SHP77 (cell line): Measurements from ENCODE around the gene CDH15.
"Not testable (repeated sequence)": the region's sequence is repeated elsewhere in the genome, so short reads cannot be mapped to it uniquely, and the experiment has no call there.

Experiments
- DNase-seq, 2 experiments: peaks; one replicate each; lab custom pipeline; 2025; lab: John Stamatoyannopoulos, UW

Gene CDH15

GRCh38 chr16:89155851-89156739, 15.5 kb upstream of the CDH15 start:
- DNase-seq: no peak

DNA sequence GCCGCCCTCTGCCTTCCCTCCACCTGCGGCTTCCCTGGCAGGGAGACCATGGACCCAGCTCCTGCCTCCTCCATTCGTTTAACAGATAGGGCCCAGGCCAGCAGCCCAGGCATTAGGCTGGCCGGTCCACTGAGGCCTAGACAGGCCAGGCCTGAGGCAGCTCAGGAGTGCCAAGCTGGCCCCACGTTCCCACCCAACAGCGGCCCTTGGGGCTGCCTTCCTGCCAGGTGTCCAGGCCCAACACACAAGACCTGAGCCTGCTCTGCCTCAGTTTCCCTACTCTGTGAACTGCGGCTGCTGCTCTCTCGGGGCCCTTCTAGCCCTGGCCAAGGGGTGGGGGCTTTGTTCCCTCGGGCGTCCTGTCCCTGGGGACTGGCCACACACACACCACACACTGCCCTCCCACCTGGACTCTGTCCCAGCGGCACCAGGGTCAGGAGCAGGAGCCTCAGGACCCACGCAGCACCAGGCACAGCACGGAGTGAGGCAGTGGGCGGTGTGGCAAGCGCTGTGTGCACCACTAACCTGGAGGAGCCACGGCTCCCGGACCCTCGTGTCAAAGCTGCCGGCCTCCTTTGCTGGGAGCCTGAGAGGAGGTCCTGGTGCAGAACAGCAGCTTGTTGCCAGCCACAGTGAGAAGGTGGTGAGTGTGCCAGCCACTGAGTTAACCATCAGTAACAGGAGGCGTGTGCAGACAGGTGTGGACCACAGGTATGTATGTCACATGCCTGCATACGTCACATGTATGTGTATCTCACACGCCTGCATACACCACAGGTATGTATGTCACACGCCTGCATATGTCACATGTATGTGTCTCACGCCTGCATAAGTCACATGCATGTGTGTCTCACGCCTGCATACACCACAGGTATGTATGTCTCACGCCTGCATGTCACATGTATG, 14.6 kb upstream of the CDH15 start:
- no peak for DNase-seq

GRCh38 chr16:89157778-89158177, 13.8 kb upstream of the CDH15 start:
- DNase-seq: no peak

GRCh38 chr16:89159066-89159849, 12.3 kb upstream of the CDH15 start:
- DNase-seq: no peak

- no peak for DNase-seq
These were observed 11.6 kb upstream of the CDH15 start for GRCh38 chr16:89159850-89160354.

DNA sequence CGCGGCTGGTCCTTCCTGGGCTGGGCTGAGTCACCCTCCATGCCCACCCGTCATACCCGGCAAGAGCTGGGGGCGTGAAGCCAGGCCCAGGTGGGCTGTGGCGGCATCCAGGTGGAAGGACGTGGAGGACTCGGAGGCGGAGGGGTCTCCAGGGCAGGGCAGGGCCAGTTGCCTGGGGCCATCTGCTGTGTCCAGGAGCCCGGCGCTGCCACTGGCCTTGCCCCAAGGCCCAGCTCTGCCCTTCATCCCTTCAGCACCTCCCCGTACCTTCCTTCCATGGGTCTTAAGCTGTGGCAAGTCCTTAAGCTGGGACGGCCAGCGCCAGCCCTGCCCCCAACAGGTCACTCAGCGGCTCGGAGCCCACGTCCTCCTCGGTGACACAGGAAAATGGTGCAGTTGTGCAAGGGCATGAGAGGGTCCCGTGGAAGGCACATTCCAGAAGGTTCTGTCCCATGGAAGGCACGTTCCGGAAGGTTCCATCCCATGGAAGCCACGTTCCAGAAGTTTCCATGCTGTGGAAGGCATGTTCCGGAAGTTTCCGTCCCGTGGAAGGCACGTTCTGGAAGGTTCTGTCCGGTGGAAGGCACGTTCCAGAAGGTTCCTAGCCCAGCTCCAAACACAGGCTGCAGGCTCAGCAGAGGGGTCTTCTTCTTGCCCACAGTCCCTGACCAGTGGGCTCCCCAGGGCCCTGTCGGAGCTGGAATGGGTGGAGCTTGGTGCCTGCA, 10.4 kb upstream of the CDH15 start:
- DNase-seq: no peak

DNA sequence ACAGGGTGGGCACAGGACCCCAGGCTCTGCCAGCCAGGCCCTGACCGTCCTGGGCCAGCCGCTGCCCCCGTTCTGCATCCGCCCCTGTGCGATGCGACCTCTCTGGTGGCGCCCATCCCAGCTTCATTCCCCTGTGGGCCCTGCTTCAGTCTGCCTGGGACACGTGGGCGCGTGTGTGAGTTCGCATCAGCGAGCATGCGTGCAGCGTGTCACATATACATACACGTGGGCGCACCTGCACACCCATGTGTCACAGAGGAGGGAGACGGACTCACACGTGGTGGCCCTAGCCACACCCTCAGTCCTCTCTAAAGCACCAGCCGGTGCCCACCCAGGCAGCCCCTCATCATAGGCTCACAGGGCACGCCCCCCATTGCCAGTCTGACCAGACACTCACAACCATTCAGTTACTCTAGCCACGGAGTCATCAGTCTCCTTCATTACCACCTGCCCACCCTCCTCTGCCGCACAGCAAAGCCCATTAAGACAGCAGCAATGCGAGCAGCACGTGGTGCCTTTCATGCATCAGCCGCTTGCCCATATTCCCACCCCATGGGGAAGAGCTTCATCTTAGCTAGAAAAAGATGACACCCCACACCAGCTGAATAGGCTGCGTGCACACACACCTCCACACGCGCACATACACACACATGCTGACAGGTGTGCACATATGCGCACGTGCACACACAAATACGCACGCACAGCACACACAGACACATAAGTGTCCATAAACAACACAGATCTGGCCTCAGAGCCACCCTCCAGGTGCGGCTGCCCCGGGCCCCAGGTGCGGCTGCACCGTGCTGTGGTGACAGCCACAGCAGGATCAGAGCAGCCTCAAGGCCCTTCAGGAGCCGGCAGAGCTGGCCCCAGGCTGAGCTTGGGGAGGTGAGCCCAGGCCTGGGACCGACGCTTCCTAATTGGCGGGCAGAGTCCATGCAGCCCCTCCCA, 9.5 kb upstream of the CDH15 start:
- no peak for DNase-seq

DNA sequence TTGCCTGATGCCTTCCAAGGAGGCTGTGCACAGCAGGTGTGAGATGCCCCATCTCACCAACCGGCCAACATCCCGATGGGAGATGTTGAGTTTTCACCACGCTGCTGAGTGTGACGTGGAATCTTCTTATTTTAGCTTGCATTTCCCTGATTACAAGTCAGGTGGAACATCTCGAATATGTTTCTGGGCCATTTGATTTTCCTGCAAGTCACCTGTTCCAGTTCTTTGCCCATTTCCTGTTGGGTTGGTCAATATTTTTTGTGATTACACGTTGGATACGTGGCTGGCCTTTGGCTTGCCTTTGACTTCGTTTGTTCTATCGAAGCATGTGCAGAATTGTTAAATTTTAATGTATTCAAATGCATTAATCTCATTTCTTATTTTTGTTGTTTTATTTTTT, 8.3 kb upstream of the CDH15 start:
- DNase-seq: no peak

DNA sequence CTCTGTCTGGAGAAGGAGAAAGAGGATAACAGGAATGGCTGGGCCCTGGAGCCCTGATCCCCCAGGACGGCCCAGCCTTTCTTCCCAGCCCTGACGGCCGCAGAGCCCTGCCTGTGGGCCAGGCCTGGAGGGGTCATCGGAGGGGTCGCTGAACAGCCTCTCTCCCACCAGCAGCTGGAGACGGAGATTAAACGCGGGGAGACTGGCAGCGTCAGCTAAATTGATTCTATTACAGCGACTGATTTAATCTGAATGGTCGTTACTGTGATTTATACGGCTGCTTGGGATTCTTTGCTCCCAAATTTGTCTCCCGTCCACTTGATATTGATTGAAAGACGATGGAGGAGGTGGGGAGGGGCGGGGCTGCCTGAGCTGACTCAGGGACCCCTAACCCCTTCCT, 7.1 kb upstream of the CDH15 start:
- no peak for DNase-seq

- DNase-seq: no peak
These were observed 6.5 kb upstream of the CDH15 start for GRCh38 chr16:89164847-89165680.

DNA sequence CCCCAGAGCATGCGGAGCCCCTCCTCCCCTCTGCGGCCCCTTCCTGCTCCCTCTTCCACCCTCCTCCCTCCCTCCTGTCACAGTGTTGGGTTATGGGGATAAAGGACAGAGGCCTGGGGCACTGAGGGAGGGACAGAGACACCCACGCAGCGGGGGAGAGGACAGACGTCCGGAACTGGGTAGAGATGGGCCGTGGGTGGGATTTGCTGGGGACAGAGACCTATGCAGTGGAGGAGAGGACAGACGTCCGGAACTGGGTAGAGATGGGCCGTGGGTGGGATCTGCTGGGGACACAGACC, 5.9 kb upstream of the CDH15 start:
- not testable (repeated sequence) for DNase-seq

GRCh38 chr16:89166696-89167424, 4.7 kb upstream of the CDH15 start:
- DNase-seq: no peak

- peak; percentile 86 for DNase-seq
These were observed 4.1 kb upstream of the CDH15 start for GRCh38 chr16:89167425-89167941.

GRCh38 chr16:89168381-89169189, 3.0 kb upstream of the CDH15 start:
- DNase-seq: no peak

GRCh38 chr16:89169778-89170177, 1.8 kb upstream of the CDH15 start:
- DNase-seq: no peak

DNA sequence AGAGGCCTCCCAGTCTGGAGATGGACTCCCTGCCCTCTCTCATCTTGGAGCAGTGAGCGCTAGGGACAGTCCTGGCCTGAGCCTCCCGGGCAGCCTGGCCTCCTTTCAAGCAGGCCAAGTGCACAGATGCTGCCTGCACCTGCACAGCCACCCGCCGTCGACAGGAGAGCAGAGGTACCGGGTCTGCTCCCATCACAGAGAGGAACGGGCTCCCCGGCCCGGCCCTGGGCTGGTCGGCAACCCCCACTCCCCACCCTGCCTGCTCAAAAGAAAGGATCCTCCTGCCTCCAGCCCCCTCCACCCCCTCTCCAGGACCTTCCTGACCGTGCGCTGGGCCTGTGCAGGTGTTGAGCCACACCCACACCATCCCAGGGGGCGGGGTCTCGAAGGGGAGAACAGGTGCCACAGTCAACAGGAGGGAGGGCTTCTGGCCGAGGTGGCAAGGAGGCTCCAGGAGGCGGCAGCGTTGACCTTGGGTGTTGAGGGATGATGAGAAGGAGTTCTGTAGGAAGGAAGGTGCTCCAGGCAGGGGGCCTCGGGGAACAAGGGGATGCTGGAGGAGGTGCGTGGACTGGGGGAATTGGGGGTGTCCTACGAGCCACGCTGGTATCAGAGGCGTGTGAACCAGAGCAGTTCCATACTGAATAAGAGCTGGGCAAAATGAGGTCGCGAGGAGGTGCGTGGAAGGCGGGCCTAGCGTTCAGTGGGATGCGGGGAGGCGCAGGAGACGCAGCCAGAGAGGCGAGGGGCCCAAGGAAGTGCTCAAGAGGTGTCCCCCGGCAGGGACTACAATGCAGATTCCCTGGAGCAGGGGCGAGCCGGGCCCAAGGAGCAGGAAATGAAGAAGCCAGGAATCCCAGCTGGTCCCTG, 967 bp upstream of the CDH15 start:
- DNase-seq: no peak

- DNase-seq: no peak
These were observed 601 bp downstream of the CDH15 start for GRCh38 chr16:89172171-89172527.
